K562 treated with DMSO at 1 percent for 48 hours (cell line): ENCODE data around the gene LENG8. TPM values are rescaled to one million over a fixed set of nuclear protein-coding genes. Genes with fewer than 3 reads are reported as not detected.

ENCODE experiments used
- total RNA-seq: library from RNA; unstranded; fragments of 300-600 nt; gene quantifications from 2 replicates; pipeline ENCODE4 v1.2.3, GENCODE V29; 2022; ENCODE audit warnings: low replicate concordance; ENCODE audit errors: extremely low read depth

LENG8 gene
- total RNA-seq: not detected in 2 replicates

DNA sequence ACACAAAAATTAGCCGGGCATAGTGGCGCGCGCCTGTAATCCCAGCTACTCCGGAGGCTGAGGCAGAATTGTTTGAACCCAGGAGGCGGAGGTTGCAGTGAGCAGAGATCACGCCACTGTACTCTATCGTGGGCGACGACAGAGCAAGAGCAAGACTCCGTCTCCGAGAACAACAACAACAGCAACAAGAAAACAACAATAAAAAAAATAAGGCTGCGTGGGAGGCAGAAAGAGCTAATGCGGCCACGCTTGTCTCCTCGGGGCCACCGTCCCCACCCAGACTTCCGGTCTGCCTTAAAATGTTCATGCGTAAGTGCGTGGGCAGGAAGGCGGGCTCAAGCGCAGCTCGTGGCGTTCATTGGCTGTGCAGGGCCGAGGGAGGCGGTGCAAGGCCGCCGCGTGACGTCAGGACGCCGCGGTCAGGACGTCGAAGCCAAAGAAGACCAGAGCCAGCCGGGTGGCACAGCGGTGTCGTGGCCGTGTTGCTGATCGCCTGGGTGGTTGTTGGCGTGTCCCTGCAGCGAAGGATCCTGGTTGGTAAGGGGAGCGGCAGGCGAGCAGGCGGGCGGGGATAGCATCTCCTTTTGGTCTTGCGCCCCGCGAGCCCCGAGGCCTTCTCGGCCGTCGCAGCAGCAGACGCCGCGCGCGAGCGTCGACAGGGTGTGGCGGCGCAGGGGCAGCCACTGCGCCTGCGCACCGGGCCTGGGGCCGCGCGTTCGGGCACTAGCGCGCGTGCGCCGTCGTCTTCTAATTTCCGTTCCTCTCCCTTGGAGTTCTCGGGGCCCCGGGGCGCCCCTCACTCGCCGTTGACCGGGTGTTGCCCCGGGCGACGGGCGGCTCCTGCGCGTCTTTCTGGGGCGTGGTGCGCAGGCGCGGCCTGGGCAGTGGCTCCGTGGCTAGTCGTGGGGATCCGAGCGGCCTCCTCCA is at the start of gene LENG8:
TSS of gene LENG8 (plus strand) at position 426 of the 927 bp plus-strand sequence. CDS start 2,146 bp downstream, outside the sequence.

GRCh38 chr19:54415208-54415900 is 33.6 kb upstream of the LENG8 start, which contains the start of gene TTYH1:
Gene TTYH1 (plus strand): TSS chr19:54415464. CDS start chr19:54415553, 89 bp downstream.

DNA sequence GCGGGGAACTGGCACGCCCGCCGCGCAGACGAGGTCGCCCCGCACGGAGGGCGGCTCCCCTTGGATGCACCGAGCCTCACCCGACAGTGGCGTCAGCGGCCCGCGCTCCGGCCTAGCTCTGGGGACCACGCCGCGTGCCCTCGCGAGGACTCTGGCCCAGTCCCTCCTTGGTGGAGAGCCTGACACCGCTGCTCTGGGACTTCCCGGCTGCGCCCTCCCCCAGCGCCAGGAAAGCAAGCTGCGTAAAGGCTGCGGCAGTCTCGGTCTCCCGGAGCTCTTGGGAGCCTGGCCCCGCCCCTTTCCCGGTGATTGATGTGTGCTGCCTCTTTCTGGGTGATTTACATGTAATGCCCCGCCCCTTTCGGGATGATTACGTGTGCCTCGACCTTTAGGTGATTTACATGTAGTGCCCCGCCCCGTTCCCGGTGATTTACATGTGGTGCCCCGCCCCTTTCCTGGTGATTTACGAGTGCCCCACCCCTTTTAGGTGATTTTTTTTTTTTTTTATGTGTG is 14.6 kb downstream of the LENG8 start, which contains the start of gene LENG9:
TSS of gene LENG9 (minus strand) at position 248 of the 513 bp plus-strand sequence. CDS start 252 bp downstream, outside the sequence.

GRCh38 chr19:54473071-54473891 is 24.3 kb downstream of the LENG8 start, which contains the start of gene CDC42EP5:
Gene CDC42EP5 (minus strand): TSS chr19:54473296. CDS start chr19:54465547, 7,749 bp downstream.

GRCh38 chr19:54502518-54503048 is 53.6 kb downstream of the LENG8 start, which contains the start of gene LAIR2:
Gene LAIR2 (plus strand): TSS chr19:54502831. CDS start chr19:54502919, 88 bp downstream.

Other genes with a start within 250 kb of the LENG8 start
- 5,955 TPM in 1 of 2 replicates, not detected in the other for gene RPS9, start 248.3 kb upstream of the LENG8 start, total RNA-seq
- not detected in 2 replicates for gene LILRB3, start 226.2 kb upstream of the LENG8 start, total RNA-seq
- not detected in 2 replicates for gene LILRA6, start 206.4 kb upstream of the LENG8 start, total RNA-seq
- gene LILRB5, start 191.9 kb upstream of the LENG8 start, total RNA-seq: not detected in 2 replicates
- gene LILRB2, start 168.1 kb upstream of the LENG8 start, total RNA-seq: not detected in 2 replicates
- not detected in 2 replicates for gene LILRA5, start 136.0 kb upstream of the LENG8 start, total RNA-seq
- gene LILRA4, start 110.0 kb upstream of the LENG8 start, total RNA-seq: not detected in 2 replicates
- not detected in 2 replicates for gene LAIR1, start 84.3 kb upstream of the LENG8 start, total RNA-seq
- not detected in 2 replicates for gene TTYH1, start 33.7 kb upstream of the LENG8 start, total RNA-seq
- not detected in 2 replicates for gene LENG9, start 14.6 kb downstream of the LENG8 start, total RNA-seq
- gene CDC42EP5, start 24.1 kb downstream of the LENG8 start, total RNA-seq: not detected in 2 replicates
- not detected in 2 replicates for gene LAIR2, start 53.6 kb downstream of the LENG8 start, total RNA-seq
- not detected in 2 replicates for gene LILRA2, start 124.6 kb downstream of the LENG8 start, total RNA-seq
- not detected in 2 replicates for gene LILRA1, start 144.4 kb downstream of the LENG8 start, total RNA-seq
- gene LILRB1, start 181.3 kb downstream of the LENG8 start, total RNA-seq: not detected in 2 replicates
- not detected in 2 replicates for gene LILRB4, start 213.8 kb downstream of the LENG8 start, total RNA-seq